Testis (tissue), 5 donors: ENCODE results near the gene VSTM5. TPM values are rescaled to one million over a fixed set of nuclear protein-coding genes. Genes with fewer than 3 reads are reported as not detected.
"Not testable (repeated sequence)": the region's sequence is repeated elsewhere in the genome, so short reads cannot be mapped to it uniquely, and the experiment has no call there.

Experiments used
- DNase-seq: peaks from one replicate; pipeline ENCODE4 v3.0.0-alpha.2; 2019
- H3K27ac ChIP-seq, 2 donors: fragments of 200-600 bp; sonication (generic); one replicate each; pipeline ENCODE4 v1.5.1; 2019
- H3K27me3 ChIP-seq: fragments of 200-600 bp; sonication (generic); one replicate; pipeline ENCODE4 v1.5.1; 2019
- H3K36me3 ChIP-seq: fragments of 200-600 bp; sonication (generic); one replicate; pipeline ENCODE4 v1.5.1; 2017; ENCODE audit warnings: low read depth; ENCODE audit errors: missing control alignments
- H3K4me1 ChIP-seq: fragments of 200-600 bp; sonication (generic); one replicate; pipeline ENCODE4 v1.5.1; 2019
- H3K4me3 ChIP-seq, 2 donors: fragments of 200-600 bp; sonication (generic); one replicate each; pipeline ENCODE4 v1.5.1; 2017 to 2019
- H3K9me3 ChIP-seq: fragments of 200-600 bp; sonication (generic); one replicate; pipeline ENCODE4 v1.5.1; 2017
- CTCF ChIP-seq, 3 experiments: fragments of 450-650 bp in 2 of 3; fragments of 200-600 bp in 1 of 3; sonication (generic) in 1 of 3; IDR thresholded peaks; one replicate each; pipeline ENCODE4 v1.5.1; 2016 to 2019; ENCODE audit warnings: antibody characterized with exemption in 3 of 3, mild to moderate bottlenecking in 2 of 3, moderate library complexity in 1 of 3
- POLR2A ChIP-seq: fragments of 450-650 bp; IDR thresholded peaks from one replicate; pipeline ENCODE4 v1.6.1; 2017; ENCODE audit warnings: antibody characterized with exemption, mild to moderate bottlenecking, moderate library complexity
- whole genome bisulfite sequencing, 2 donors: methylation state at CpG; one replicate each; pipeline ENCODE4 v1.1.5; 2018; 5-methylcytosine and 5-hydroxymethylcytosine counted together
- intact Hi-C: fragments of 100-400 bp; cut with DNase I; formaldehyde crosslinking; loops from one replicate; pipeline ENCODE4 v1.15.1; 2023; ENCODE audit warnings: low total_unique reads
- long read RNA-seq, 2 donors: transcript quantifications; one replicate each; lab custom pipeline, GENCODE V29; 2026
- polyA plus RNA-seq: library from polyadenylated mRNA; stranded (reverse); fragments of 350-450 nt; fragmentation: Illumina TruSeq; extraction: RNeasy Lipid Tissue Mini Kit (QIAGEN cat#74804); gene quantifications from one replicate; pipeline ENCODE4 v1.2.3, GENCODE V29; 2014; ENCODE audit warnings: low read depth, low replicate concordance; ENCODE audit not compliant: insufficient read depth
- total RNA-seq, 2 donors: library from RNA; depleted of rRNA; stranded (reverse); fragments of >200 nt; gene quantifications; one replicate each; pipeline ENCODE4 v1.2.3, GENCODE V29; 2016

VSTM5 gene
- total RNA-seq, result under 1 TPM; 0.31 to 0.50 TPM
- polyA plus RNA-seq, result 0.26 TPM
- long read RNA-seq, donor 1, result 0 reads
- long read RNA-seq, donor 2, result 0 reads

DNA sequence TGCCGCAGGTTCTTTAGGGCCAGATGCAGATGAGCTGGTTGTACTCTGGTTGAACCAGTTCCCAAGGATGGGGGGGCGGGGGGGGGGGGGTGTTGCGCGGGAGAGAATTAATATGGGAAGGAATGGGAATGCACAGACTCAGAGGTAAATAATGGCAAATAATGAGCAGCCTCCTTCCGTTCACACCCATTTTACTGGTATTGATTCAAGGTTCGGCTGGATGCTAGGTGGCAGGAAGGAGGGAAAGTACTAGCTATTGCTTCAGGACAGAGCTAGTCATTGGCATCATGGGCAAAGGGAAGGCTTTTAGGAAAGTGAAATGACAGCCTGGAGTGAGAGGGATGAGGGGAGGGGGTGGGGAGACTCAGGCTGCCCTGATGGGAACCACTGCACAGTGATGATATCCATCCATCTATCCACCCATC, at the start of gene VSTM5:
Gene VSTM5 (minus strand): TSS at position 25 of the 425 bp plus-strand sequence. CDS start 116 bp downstream, outside the sequence.
- intact Hi-C loops, result no loop called here
- H3K27ac ChIP-seq, result no peak within 1 kb of the TSS
- H3K9me3 ChIP-seq, result no peaks in the 10 kb centered on the region
- H3K27me3 ChIP-seq, result no peaks in the 10 kb centered on the region
- H3K4me3 ChIP-seq, result peak within 1 kb of the TSS; percentile 54 to 70
- no peaks in the 10 kb centered on the region for H3K36me3 ChIP-seq
- 13 to 19% methylated on average over 6 of the region's 6 CpGs for WGBS, 2 donors
- no peaks in the 10 kb centered on the region for H3K4me1 ChIP-seq
- TF ChIP-seq POLR2A (no peak), CTCF (IDR thresholded peaks at IDR 0.05) (no peak)
- DNase-seq, result no peak

DNA sequence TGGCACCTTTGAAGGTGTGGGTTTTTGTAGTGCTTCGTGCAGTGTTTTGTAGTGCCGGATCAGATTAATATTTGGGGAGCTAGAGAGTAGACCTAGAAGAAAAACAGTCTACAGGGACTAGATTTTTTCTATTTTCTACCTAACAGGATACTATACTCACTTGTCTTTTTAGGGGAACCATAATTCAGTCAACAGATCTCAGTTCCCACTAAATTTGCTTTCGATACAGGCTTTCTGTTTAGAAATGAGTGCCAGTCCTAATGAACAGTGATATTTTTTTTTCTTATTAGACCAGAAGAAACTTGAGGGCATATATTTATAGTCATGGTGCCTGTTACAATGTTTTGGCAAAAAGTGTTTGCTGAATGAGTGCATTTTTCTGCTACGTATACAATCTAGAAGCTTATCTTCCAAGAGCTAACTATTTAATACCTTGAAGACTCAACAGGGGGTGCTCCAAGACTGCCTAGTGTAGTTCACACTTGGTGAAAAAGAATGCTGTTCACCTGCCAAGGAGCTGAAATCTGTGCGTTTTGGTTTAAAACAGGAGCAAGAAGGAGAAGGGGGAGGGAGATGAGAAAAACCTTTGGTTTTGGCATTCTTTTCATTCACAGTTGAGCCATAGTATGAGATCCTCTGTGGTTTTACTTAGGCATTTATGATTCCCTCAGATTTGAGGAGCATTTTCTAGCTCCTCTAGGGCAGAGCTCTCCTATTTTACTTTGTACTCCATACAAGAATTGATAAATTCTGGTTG, 44.9 kb upstream of the VSTM5 start:
- Histone ChIP-seq H3K4me3 (no peak overlapping the region), H3K27me3 (no peaks in the 10 kb centered on the region), H3K4me1 (no peaks in the 10 kb centered on the region), H3K27ac (no peak overlapping the region), H3K36me3 (no peaks in the 10 kb centered on the region), H3K9me3 (no peaks in the 10 kb centered on the region)
- intact Hi-C loops, result no loop called here
- WGBS, 2 donors, result 50 to 65% methylated on average over 5 of the region's 5 CpGs
- DNase-seq, result peak; percentile 44
- peak; percentile 62 to 68 (median 67) for TF ChIP-seq CTCF (IDR thresholded peaks at IDR 0.05)
- no peak for TF ChIP-seq POLR2A

GRCh38 chr11:93890391-93891051, 40.1 kb upstream of the VSTM5 start:
- TF ChIP-seq POLR2A, result no peak
- no peak for TF ChIP-seq CTCF (IDR thresholded peaks at IDR 0.05)
- no peaks in the 10 kb centered on the region for H3K27me3 ChIP-seq
- H3K4me1 ChIP-seq, result no peaks in the 10 kb centered on the region
- intact Hi-C loops, result no loop called here
- H3K4me3 ChIP-seq, result no peak overlapping the region
- DNase-seq, result no peak
- no peaks in the 10 kb centered on the region for H3K36me3 ChIP-seq
- no peaks in the 10 kb centered on the region for H3K9me3 ChIP-seq
- WGBS, 2 donors, result 87 to 93% methylated on average over 3 of the region's 3 CpGs
- H3K27ac ChIP-seq, result no peak overlapping the region

GRCh38 chr11:93887111-93887510, 36.7 kb upstream of the VSTM5 start:
- WGBS, 2 donors, result 82 to 84% methylated on average over 5 of the region's 5 CpGs
- no peaks in the 10 kb centered on the region for H3K36me3 ChIP-seq
- H3K4me3 ChIP-seq, result no peak overlapping the region
- intact Hi-C loops, result no loop called here
- no peaks in the 10 kb centered on the region for H3K4me1 ChIP-seq
- TF ChIP-seq CTCF (IDR thresholded peaks at IDR 0.05) (no peak), POLR2A (no peak)
- no peaks in the 10 kb centered on the region for H3K27me3 ChIP-seq
- no peak overlapping the region for H3K27ac ChIP-seq
- no peaks in the 10 kb centered on the region for H3K9me3 ChIP-seq
- no peak for DNase-seq

DNA sequence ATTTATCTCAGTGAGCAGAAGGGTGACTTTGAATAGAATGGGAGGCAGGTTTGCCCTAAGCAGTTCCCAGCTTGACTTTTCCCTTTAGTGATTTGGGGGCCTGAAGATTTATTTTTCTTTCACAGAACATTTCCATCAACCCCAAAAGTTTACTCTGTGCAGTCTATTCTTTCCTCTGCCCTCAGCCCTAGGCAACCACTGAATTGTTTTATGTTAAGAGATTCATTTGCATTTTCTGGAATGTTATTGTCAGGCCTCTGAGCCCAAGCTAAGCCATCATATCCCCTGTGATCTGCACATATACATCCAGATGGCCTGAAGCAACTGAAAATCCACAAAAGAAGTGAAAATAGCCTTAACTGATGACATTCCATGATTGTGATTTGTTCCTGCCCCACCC, 28.7 kb upstream of the VSTM5 start:
- H3K27ac ChIP-seq, DNase-seq, intact Hi-C loops, H3K36me3 ChIP-seq, H3K9me3 ChIP-seq, H3K27me3 ChIP-seq, H3K4me1 ChIP-seq, H3K4me3 ChIP-seq: not testable (repeated sequence)
